GM10266 (cell line): Measurements from ENCODE around the gene CD8B2.
"Not testable (repeated sequence)": the region's sequence is repeated elsewhere in the genome, so short reads cannot be mapped to it uniquely, and the experiment has no call there.

ENCODE experiments used
- DNase-seq: peaks from one replicate; pipeline ENCODE4 v3.0.0; 2012; ENCODE audit errors: extremely low spot score
- CTCF ChIP-seq: IDR thresholded peaks from 2 replicates; pipeline ENCODE4 v1.5.1; 2012; ENCODE audit warnings: mild to moderate bottlenecking, low read depth; ENCODE audit not compliant: control insufficient read depth, insufficient read depth; ENCODE audit errors: missing control alignments

CD8B2 gene

GRCh38 chr2:106561356-106561755 lies 74.2 kb downstream of the CD8B2 start:
- TF ChIP-seq CTCF = no peak
- no peak for DNase-seq

- no peak for TF ChIP-seq CTCF
- DNase-seq = no peak
Observed at GRCh38 chr2:106561803-106562202, 74.6 kb downstream of the CD8B2 start.

- no peak for TF ChIP-seq CTCF
Observed at GRCh38 chr2:106562268-106563186, 75.4 kb downstream of the CD8B2 start.

GRCh38 chr2:106563195-106563594 lies 76.0 kb downstream of the CD8B2 start:
- peak; percentile 3 for TF ChIP-seq CTCF
- DNase-seq = no peak

More at GRCh38 chr2:106562268-106563186, 75.4 kb downstream of the CD8B2 start:
- no peak for DNase-seq

GRCh38 chr2:106565599-106565998 lies 78.4 kb downstream of the CD8B2 start:
- no peak for TF ChIP-seq CTCF
- no peak for DNase-seq

GRCh38 chr2:106566050-106566449 lies 78.9 kb downstream of the CD8B2 start:
- no peak for DNase-seq
- TF ChIP-seq CTCF = no peak

- not testable (repeated sequence) for DNase-seq
Observed at GRCh38 chr2:106566484-106566883, 79.3 kb downstream of the CD8B2 start.
